Stomach (tissue), 9 donors: ENCODE results near the gene ECI2. TPM values are rescaled to one million over a fixed set of nuclear protein-coding genes. Genes with fewer than 3 reads are reported as not detected.

Experiments
- DNase-seq, 2 donors: peaks; one replicate each; pipeline versions ENCODE4 v3.0.0 to v3.0.0-alpha.2; 2013 to 2019
- H3K27ac ChIP-seq, 5 donors: fragments of 200-600 bp in 4 of 5; sonication (generic) in 4 of 5; one replicate each; pipeline ENCODE4 v1.5.1; 2013 to 2019; ENCODE audit warnings: mild to moderate bottlenecking in 1 of 5, moderate library complexity in 1 of 5
- H3K27me3 ChIP-seq, 3 donors: fragments of 200-600 bp; sonication (generic); one replicate each; pipeline ENCODE4 v1.5.1; 2017 to 2019; ENCODE audit warnings: mixed run types in 1 of 3
- H3K36me3 ChIP-seq, 4 donors: fragments of 200-600 bp; sonication (generic); 1 replicate in 3 of 4; 2 replicates in 1 of 4; pipeline ENCODE4 v1.5.1; 2016 to 2019
- H3K4me1 ChIP-seq, 4 donors: fragments of 200-600 bp; sonication (generic); one replicate each; pipeline ENCODE4 v1.5.1; 2016 to 2019
- H3K4me3 ChIP-seq, 4 donors: fragments of 200-600 bp; sonication (generic) in 3 of 4; one replicate each; pipeline ENCODE4 v1.5.1; 2016 to 2019; ENCODE audit warnings: mild to moderate bottlenecking in 1 of 4
- H3K9me3 ChIP-seq, 4 donors: fragments of 200-600 bp; sonication (generic); one replicate each; pipeline ENCODE4 v1.5.1; 2016 to 2019
- EP300 ChIP-seq: sonication (generic); formaldehyde crosslinking; IDR thresholded peaks from one replicate; pipeline ENCODE4 v1.6.1; 2017; ENCODE audit warnings: antibody characterized with exemption
- POLR2A ChIP-seq, 4 donors: fragments of 450-650 bp; IDR thresholded peaks; one replicate each; pipeline ENCODE4 v1.6.1; 2016; ENCODE audit warnings: antibody characterized with exemption in 4 of 4, control low read depth in 2 of 4, mild to moderate bottlenecking in 1 of 4, moderate library complexity in 1 of 4
- POLR2AphosphoS5 ChIP-seq, 3 donors: sonication (generic); formaldehyde crosslinking; IDR thresholded peaks; one replicate each; pipeline ENCODE4 v1.6.1; 2016; ENCODE audit warnings: antibody characterized with exemption in 3 of 3
- WGBS, 5 donors: extraction: QIAGEN DNeasy Blood & Tissue Kit in 3 of 5; methylation state at CpG; one replicate each; pipeline versions ENCODE4 v1.1.5 to v1.1.7; 2013 to 2018; 5-methylcytosine and 5-hydroxymethylcytosine counted together
- intact Hi-C: fragments of 100-400 bp; cut with DNase I; formaldehyde crosslinking; loops from one replicate; pipeline ENCODE4 v1.15.1; 2023; ENCODE audit warnings: low total_unique reads
- polyA plus RNA-seq, 3 donors: library from polyadenylated mRNA; stranded (reverse); fragments of 200-250 nt; gene quantifications; one replicate each; pipeline ENCODE4 v1.2.3, GENCODE V29; 2013
- total RNA-seq, 5 donors: library from RNA; depleted of rRNA; stranded (reverse); fragments of >200 nt; gene quantifications; one replicate each; pipeline versions ENCODE4 v1.1.0 to v1.2.3, GENCODE V29; 2014 to 2016
- TF ChIP-seq, protein P1 (sequence below), 7 experiments: fragments of 450-650 bp in 4 of 7; fragments of 200-600 bp in 3 of 7; sonication (generic) in 3 of 7; IDR thresholded peaks; one replicate each; pipeline ENCODE4 v1.5.1; 2016 to 2019; ENCODE audit warnings: antibody characterized with exemption in 7 of 7, control low read depth in 2 of 7, mild to moderate bottlenecking in 1 of 7
- donor health status: healthy with polysubstance abuse.
- donor health status: Bipolar disorder and iron deficiency.
- donor health status: healthy.

The ECI2 gene
- total and polyA plus RNA-seq, 8 donors = 22.8 to 107 (median 60.8) TPM

GRCh38 chr6:4164117-4164442 lies 28.7 kb upstream of the ECI2 start:
- DNase-seq = no peak
- H3K27me3 ChIP-seq = no peaks in the 10 kb centered on the region
- H3K27ac ChIP-seq = no peak overlapping the region
- H3K9me3 ChIP-seq = no peaks in the 10 kb centered on the region
- no peaks in the 10 kb centered on the region for H3K36me3 ChIP-seq
- TF ChIP-seq POLR2AphosphoS5 (IDR thresholded peaks at IDR 0.05) (no peak), POLR2A (IDR thresholded peaks at IDR 0.05) (no peak), EP300 (no peak)
- TF ChIP-seq, protein P1, sequence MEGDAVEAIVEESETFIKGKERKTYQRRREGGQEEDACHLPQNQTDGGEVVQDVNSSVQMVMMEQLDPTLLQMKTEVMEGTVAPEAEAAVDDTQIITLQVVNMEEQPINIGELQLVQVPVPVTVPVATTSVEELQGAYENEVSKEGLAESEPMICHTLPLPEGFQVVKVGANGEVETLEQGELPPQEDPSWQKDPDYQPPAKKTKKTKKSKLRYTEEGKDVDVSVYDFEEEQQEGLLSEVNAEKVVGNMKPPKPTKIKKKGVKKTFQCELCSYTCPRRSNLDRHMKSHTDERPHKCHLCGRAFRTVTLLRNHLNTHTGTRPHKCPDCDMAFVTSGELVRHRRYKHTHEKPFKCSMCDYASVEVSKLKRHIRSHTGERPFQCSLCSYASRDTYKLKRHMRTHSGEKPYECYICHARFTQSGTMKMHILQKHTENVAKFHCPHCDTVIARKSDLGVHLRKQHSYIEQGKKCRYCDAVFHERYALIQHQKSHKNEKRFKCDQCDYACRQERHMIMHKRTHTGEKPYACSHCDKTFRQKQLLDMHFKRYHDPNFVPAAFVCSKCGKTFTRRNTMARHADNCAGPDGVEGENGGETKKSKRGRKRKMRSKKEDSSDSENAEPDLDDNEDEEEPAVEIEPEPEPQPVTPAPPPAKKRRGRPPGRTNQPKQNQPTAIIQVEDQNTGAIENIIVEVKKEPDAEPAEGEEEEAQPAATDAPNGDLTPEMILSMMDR (IDR thresholded peaks at IDR 0.05) = no peak
- no peaks in the 10 kb centered on the region for H3K4me1 ChIP-seq
- no peak overlapping the region for H3K4me3 ChIP-seq
- 83 to 91% (median 88%) methylated on average over 4 of the region's 4 CpGs for WGBS, 5 donors
- intact Hi-C loops = no loop called here

- no peak overlapping the region for H3K27ac ChIP-seq
- 71 to 82% (median 78%) methylated on average over 10 of the region's 10 CpGs for WGBS, 5 donors
- DNase-seq = no peak
- no peak for TF ChIP-seq POLR2AphosphoS5 (IDR thresholded peaks at IDR 0.05)
- TF ChIP-seq EP300 = no peak
- TF ChIP-seq POLR2A (IDR thresholded peaks at IDR 0.05) = no peak
- TF ChIP-seq, protein P1 (IDR thresholded peaks at IDR 0.05) = no peak
- no peaks in the 10 kb centered on the region for H3K27me3 ChIP-seq
- H3K36me3 ChIP-seq = no peaks in the 10 kb centered on the region
- no peaks in the 10 kb centered on the region for H3K4me1 ChIP-seq
- intact Hi-C loops = no loop called here
- no peaks in the 10 kb centered on the region for H3K9me3 ChIP-seq
- no peak overlapping the region for H3K4me3 ChIP-seq
Observed at GRCh38 chr6:4163408-4164116, 28.2 kb upstream of the ECI2 start.

DNA sequence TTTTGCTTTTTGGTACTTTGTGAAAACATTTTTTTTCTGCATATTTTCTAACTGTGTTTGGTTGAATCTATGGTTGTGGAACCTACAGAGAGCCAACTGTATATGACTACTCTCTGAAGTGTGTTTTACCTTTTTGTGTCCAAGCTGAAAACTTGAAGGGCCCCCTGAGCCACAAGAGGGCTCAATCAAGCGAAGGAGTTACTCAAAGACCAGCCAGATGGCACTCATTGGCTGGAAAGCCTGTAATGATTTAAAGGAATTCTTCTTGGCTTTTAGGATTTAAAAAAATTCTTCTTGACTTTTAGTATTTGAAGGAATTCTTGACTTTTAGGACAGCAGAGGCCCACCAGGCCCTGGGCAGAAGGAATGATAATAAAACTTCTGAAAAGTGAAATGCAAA lies 27.0 kb upstream of the ECI2 start:
- Histone ChIP-seq H3K36me3 (no peaks in the 10 kb centered on the region), H3K9me3 (no peaks in the 10 kb centered on the region), H3K27me3 (no peaks in the 10 kb centered on the region), H3K4me3 (no peak overlapping the region), H3K27ac (no peak overlapping the region), H3K4me1 (no peaks in the 10 kb centered on the region)
- intact Hi-C loops = no loop called here
- no peak for DNase-seq
- 73 to 97% (median 85%) methylated on average over 1 of the region's 1 CpG for WGBS, 5 donors
- no peak for TF ChIP-seq EP300

- Histone ChIP-seq H3K27ac (no peak overlapping the region), H3K4me3 (no peak overlapping the region), H3K27me3 (no peaks in the 10 kb centered on the region), H3K4me1 (peaks cover 0 to 8% (median 2%) of the 10 kb centered on the region in 4 donors), H3K9me3 (no peaks in the 10 kb centered on the region), H3K36me3 (no peaks in the 10 kb centered on the region)
- intact Hi-C loops = loop anchor here (5.0 kb wide), 1 partner anchor 102 kb away; no protein-coding TSS in a partner anchor
- WGBS, 5 donors = 77 to 88% (median 86%) methylated on average over 7 of the region's 7 CpGs
- TF ChIP-seq, protein P1 (IDR thresholded peaks at IDR 0.05) = no peak
- TF ChIP-seq POLR2A (IDR thresholded peaks at IDR 0.05) (no peak), POLR2AphosphoS5 (IDR thresholded peaks at IDR 0.05) (no peak), EP300 (no peak)
- no peak for DNase-seq
Observed at GRCh38 chr6:4159491-4159890, 24.1 kb upstream of the ECI2 start.

DNA sequence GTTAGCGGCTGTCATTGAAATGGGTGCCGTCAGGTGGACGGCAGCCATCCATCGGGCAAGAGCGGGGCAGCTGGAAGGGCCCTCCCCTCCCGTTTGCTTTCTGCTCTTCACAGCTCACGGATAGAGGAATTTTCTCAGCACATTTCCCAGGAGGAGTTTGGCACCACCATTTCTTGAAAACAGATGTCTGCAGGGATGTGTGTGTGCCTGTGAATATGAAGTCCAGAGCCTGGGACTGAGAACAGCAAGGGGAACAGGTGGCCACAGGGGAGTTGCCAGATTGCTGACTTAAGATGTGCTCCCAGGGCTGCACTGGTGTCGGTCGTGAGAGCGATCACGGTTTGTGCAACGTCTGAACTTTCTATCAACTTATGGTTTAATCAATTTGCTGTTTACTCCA lies 22.1 kb upstream of the ECI2 start:
- H3K4me1 ChIP-seq = peaks cover 0 to 8% (median 2%) of the 10 kb centered on the region in 4 donors
- H3K27ac ChIP-seq = no peak overlapping the region
- intact Hi-C loops = loop anchor here (5.0 kb wide), 1 partner anchor 100 kb away; no protein-coding TSS in a partner anchor
- 77 to 84% (median 83%) methylated on average over 12 of the region's 12 CpGs for WGBS, 5 donors
- H3K9me3 ChIP-seq = no peaks in the 10 kb centered on the region
- no peaks in the 10 kb centered on the region for H3K27me3 ChIP-seq
- TF ChIP-seq POLR2A (IDR thresholded peaks at IDR 0.05) = no peak
- no peak for TF ChIP-seq POLR2AphosphoS5 (IDR thresholded peaks at IDR 0.05)
- TF ChIP-seq EP300 = no peak
- TF ChIP-seq, protein P1 (IDR thresholded peaks at IDR 0.05) = no peak
- no peak overlapping the region for H3K4me3 ChIP-seq
- no peak for DNase-seq
- H3K36me3 ChIP-seq = no peaks in the 10 kb centered on the region
